Esophagus muscularis mucosa (tissue), 4 donors: ENCODE measurements around the gene HEMGN. TPM values are rescaled to one million over a fixed set of nuclear protein-coding genes. Genes with fewer than 3 reads are reported as not detected.

Experiments
- DNase-seq: peaks from one replicate; pipeline ENCODE4 v3.0.0-alpha.2; 2017; ENCODE audit errors: extremely low spot score
- H3K27ac ChIP-seq, 4 donors: fragments of 200-600 bp; sonication (generic); replicated peaks in 1 of 4; 1 replicate in 3 of 4; 2 replicates in 1 of 4; pipeline ENCODE4 v1.5.1; 2016 to 2019; ENCODE audit warnings: mild to moderate bottlenecking in 1 of 4
- H3K27me3 ChIP-seq, 4 donors: fragments of 200-600 bp; sonication (generic); one replicate each; pipeline versions ENCODE4 v1.5.1 to v1.6.0; 2016 to 2019
- H3K36me3 ChIP-seq, 4 donors: fragments of 200-600 bp; sonication (generic); one replicate each; pipeline ENCODE4 v1.5.1; 2016 to 2019
- H3K4me1 ChIP-seq, 4 donors: fragments of 200-600 bp; sonication (generic); one replicate each; pipeline ENCODE4 v1.5.1; 2016 to 2019
- H3K4me3 ChIP-seq, 4 donors: fragments of 200-600 bp; sonication (generic); 1 replicate in 2 of 4; 2 replicates in 2 of 4; pipeline ENCODE4 v1.5.1; 2016 to 2019; ENCODE audit warnings: mild to moderate bottlenecking in 4 of 4, moderate library complexity in 1 of 4
- H3K9me3 ChIP-seq, 4 donors: fragments of 200-600 bp; sonication (generic); 1 replicate in 3 of 4; 2 replicates in 1 of 4; pipeline ENCODE4 v1.5.1; 2016 to 2019
- CTCF ChIP-seq, 3 experiments: fragments of 200-600 bp in 2 of 3; fragments of 450-650 bp in 1 of 3; sonication (generic) in 2 of 3; IDR thresholded peaks; one replicate each; pipeline ENCODE4 v1.5.1; 2017 to 2019; ENCODE audit warnings: antibody characterized with exemption in 3 of 3, mild to moderate bottlenecking in 2 of 3, moderate library complexity in 1 of 3
- EP300 ChIP-seq: sonication (generic); formaldehyde crosslinking; IDR thresholded peaks from one replicate; pipeline ENCODE4 v1.6.1; 2017; ENCODE audit warnings: antibody characterized with exemption
- POLR2A ChIP-seq: fragments of 450-650 bp; IDR thresholded peaks from one replicate; pipeline ENCODE4 v1.6.1; 2017; ENCODE audit warnings: antibody characterized with exemption, moderate library complexity, mild to moderate bottlenecking, low read depth
- POLR2AphosphoS5 ChIP-seq, 2 donors: sonication (generic); formaldehyde crosslinking; IDR thresholded peaks; one replicate each; pipeline ENCODE4 v1.6.1; 2017; ENCODE audit warnings: antibody characterized with exemption in 2 of 2
- WGBS: methylation state at CpG from one replicate; pipeline ENCODE4 v1.1.5; 2018; 5-methylcytosine and 5-hydroxymethylcytosine counted together
- intact Hi-C: fragments of 100-400 bp; cut with DNase I; formaldehyde crosslinking; loops from one replicate; pipeline ENCODE4 v1.15.1; 2023
- total RNA-seq, 4 donors: library from RNA; depleted of rRNA; stranded (reverse); fragments of >200 nt; gene quantifications; one replicate each; pipeline versions ENCODE4 v1.1.0 to v1.2.1, GENCODE V29; 2016

Gene HEMGN
- total RNA-seq, 4 donors from 2014 or later, result 1.2 TPM; not detected in 3

GRCh38 chr9:97975376-97975775, 37.4 kb upstream of the HEMGN start:
- intact Hi-C loops, result loop anchor here (5.0 kb wide), 1 partner anchor 57 kb away; no protein-coding TSS in a partner anchor
- no peak for TF ChIP-seq EP300
- no peak for TF ChIP-seq CTCF (IDR thresholded peaks at IDR 0.05)
- TF ChIP-seq POLR2AphosphoS5 (IDR thresholded peaks at IDR 0.05), result no peak
- TF ChIP-seq POLR2A, result no peak
- 71% methylated on average over 1 of the region's 1 CpG for WGBS

GRCh38 chr9:97972753-97973152, 34.8 kb upstream of the HEMGN start:
- TF ChIP-seq CTCF (IDR thresholded peaks at IDR 0.05), result no peak
- TF ChIP-seq POLR2A, result no peak
- TF ChIP-seq EP300, result no peak
- no peak for TF ChIP-seq POLR2AphosphoS5 (IDR thresholded peaks at IDR 0.05)
- Histone ChIP-seq H3K27ac (no peak overlapping the region), H3K36me3 (no peaks in the 10 kb centered on the region), H3K4me1 (no peaks in the 10 kb centered on the region), H3K27me3 (peaks cover 0 to 30% (median 0%) of the 10 kb centered on the region in 4 donors), H3K4me3 (no peak overlapping the region), H3K9me3 (no peaks in the 10 kb centered on the region)
- 91% methylated on average over 4 of the region's 4 CpGs for WGBS
- intact Hi-C loops, result no loop called here
- DNase-seq, result no peak

More at GRCh38 chr9:97975376-97975775, 37.4 kb upstream of the HEMGN start:
- peaks cover 0 to 20% (median 0%) of the 10 kb centered on the region in 4 donors for H3K27me3 ChIP-seq
- H3K36me3 ChIP-seq, result no peaks in the 10 kb centered on the region
- H3K27ac ChIP-seq, result no peak overlapping the region
- peaks cover 3 to 10% (median 9%) of the 10 kb centered on the region in 4 donors for H3K4me1 ChIP-seq
- H3K9me3 ChIP-seq, result no peaks in the 10 kb centered on the region
- H3K4me3 ChIP-seq, result no peak overlapping the region
- DNase-seq, result no peak

- Histone ChIP-seq H3K4me3 (no peak overlapping the region), H3K27me3 (peaks cover 0 to 44% (median 0%) of the 10 kb centered on the region in 4 donors), H3K4me1 (no peaks in the 10 kb centered on the region), H3K36me3 (no peaks in the 10 kb centered on the region), H3K9me3 (no peaks in the 10 kb centered on the region), H3K27ac (no peak overlapping the region)
- no peak for TF ChIP-seq EP300
- TF ChIP-seq POLR2A, result no peak
- no peak for TF ChIP-seq POLR2AphosphoS5 (IDR thresholded peaks at IDR 0.05)
- TF ChIP-seq CTCF (IDR thresholded peaks at IDR 0.05), result no peak
- intact Hi-C loops, result no loop called here
- WGBS, result 60% methylated on average over 7 of the region's 7 CpGs
- DNase-seq, result no peak
Observed at GRCh38 chr9:97970165-97970564, 32.2 kb upstream of the HEMGN start.

- Histone ChIP-seq H3K27ac (no peak overlapping the region), H3K27me3 (peaks cover 0 to 44% (median 0%) of the 10 kb centered on the region in 4 donors), H3K4me3 (no peak overlapping the region), H3K9me3 (no peaks in the 10 kb centered on the region), H3K4me1 (no peaks in the 10 kb centered on the region), H3K36me3 (no peaks in the 10 kb centered on the region)
- 93% methylated on average over 2 of the region's 2 CpGs for WGBS
- intact Hi-C loops, result no loop called here
- no peak for DNase-seq
- no peak for TF ChIP-seq POLR2A
- no peak for TF ChIP-seq EP300
- no peak for TF ChIP-seq POLR2AphosphoS5 (IDR thresholded peaks at IDR 0.05)
- TF ChIP-seq CTCF (IDR thresholded peaks at IDR 0.05), result no peak
Observed at GRCh38 chr9:97969014-97969413, 31.0 kb upstream of the HEMGN start.

- Histone ChIP-seq H3K27ac (no peak overlapping the region), H3K27me3 (peaks cover 0 to 35% (median 0%) of the 10 kb centered on the region in 4 donors), H3K4me1 (no peaks in the 10 kb centered on the region), H3K36me3 (no peaks in the 10 kb centered on the region), H3K9me3 (no peaks in the 10 kb centered on the region), H3K4me3 (no peak overlapping the region)
- DNase-seq, result no peak
- TF ChIP-seq POLR2A (no peak), POLR2AphosphoS5 (IDR thresholded peaks at IDR 0.05) (no peak), EP300 (no peak), CTCF (IDR thresholded peaks at IDR 0.05) (no peak)
- intact Hi-C loops, result no loop called here
- 29% methylated on average over 1 of the region's 1 CpG for WGBS
Observed at GRCh38 chr9:97966493-97966892, 28.5 kb upstream of the HEMGN start.
